GM18519 (cell line): Measurements from ENCODE around the gene ANKRD34A.

Source experiments
- ATAC-seq: cut with Tn5 transposase; IDR thresholded peaks from one replicate; pipeline ENCODE4 v1.9.1; 2021; ENCODE audit warnings: mild to moderate bottlenecking, moderate library complexity; ENCODE audit not compliant: unreplicated experiment, low FRiP score

Gene ANKRD34A

GRCh38 chr1:145964328-145965118 lies at the start of gene ANKRD34A, which contains the start of gene POLR3GL:
ANKRD34A (minus strand) TSS chr1:145964575; CDS start chr1:145961759, 2,816 bp downstream.
POLR3GL (plus strand) TSS chr1:145964690; CDS start chr1:145974866, 10,176 bp downstream.
- peak; percentile 59 for ATAC-seq

GRCh38 chr1:146013559-146013922 lies 49.2 kb upstream of the ANKRD34A start:
- ATAC-seq = no peak

- no peak for ATAC-seq
These were observed 48.6 kb upstream of the ANKRD34A start for GRCh38 chr1:146012703-146013558.

- no peak for ATAC-seq
These were observed 45.9 kb upstream of the ANKRD34A start for GRCh38 chr1:146010126-146010738.

- ATAC-seq = no peak
These were observed 43.2 kb upstream of the ANKRD34A start for GRCh38 chr1:146007489-146008133.

- ATAC-seq = no peak
These were observed 37.3 kb upstream of the ANKRD34A start for GRCh38 chr1:146001709-146002108.

GRCh38 chr1:145999321-146000024 lies 35.1 kb upstream of the ANKRD34A start:
- no peak for ATAC-seq

- no peak for ATAC-seq
These were observed 33.3 kb upstream of the ANKRD34A start for GRCh38 chr1:145997718-145998023.

- ATAC-seq = no peak
These were observed 32.8 kb upstream of the ANKRD34A start for GRCh38 chr1:145997016-145997717.

- peak; percentile 75 for ATAC-seq
These were observed 32.1 kb upstream of the ANKRD34A start, which contains the start of gene TXNIP for GRCh38 chr1:145996433-145997015. TXNIP (minus strand) TSS chr1:145996579; CDS start chr1:145996266, 313 bp downstream.

GRCh38 chr1:145995964-145996432 lies 31.6 kb upstream of the ANKRD34A start:
- ATAC-seq = no peak

- ATAC-seq = no peak
These were observed 30.9 kb upstream of the ANKRD34A start for GRCh38 chr1:145995148-145995881.

- ATAC-seq = no peak
These were observed 30.2 kb upstream of the ANKRD34A start for GRCh38 chr1:145994391-145995120.

- no peak for ATAC-seq
These were observed 29.4 kb upstream of the ANKRD34A start for GRCh38 chr1:145993618-145994390.

GRCh38 chr1:145992958-145993617 lies 28.7 kb upstream of the ANKRD34A start:
- ATAC-seq = no peak

GRCh38 chr1:145992502-145992936 lies 28.1 kb upstream of the ANKRD34A start:
- no peak for ATAC-seq
